Peyer's patch (tissue), 4 donors: ENCODE data around the gene TPSG1. TPM values are rescaled to one million over a fixed set of nuclear protein-coding genes. Genes with fewer than 3 reads are reported as not detected.

Experiments
- DNase-seq, 3 donors: peaks; one replicate each; pipeline ENCODE4 v3.0.0-alpha.2; 2017 to 2019
- H3K27ac ChIP-seq, 4 donors: fragments of 200-600 bp; sonication (generic); one replicate each; pipeline ENCODE4 v1.5.1; 2016 to 2019
- H3K27me3 ChIP-seq, 2 donors: fragments of 200-600 bp; sonication (generic); one replicate each; pipeline ENCODE4 v1.5.1; 2019
- H3K36me3 ChIP-seq, 3 donors: fragments of 200-600 bp; sonication (generic); one replicate each; pipeline ENCODE4 v1.5.1; 2016 to 2019
- H3K4me1 ChIP-seq, 4 donors: fragments of 200-600 bp; sonication (generic); one replicate each; pipeline ENCODE4 v1.5.1; 2016 to 2019
- H3K4me3 ChIP-seq, 4 donors: fragments of 200-600 bp; sonication (generic); 1 replicate in 3 of 4; 2 replicates in 1 of 4; pipeline ENCODE4 v1.5.1; 2016 to 2019; ENCODE audit warnings: mild to moderate bottlenecking in 1 of 4
- H3K9me3 ChIP-seq, 4 donors: fragments of 200-600 bp; sonication (generic); one replicate each; pipeline ENCODE4 v1.5.1; 2016 to 2019; ENCODE audit warnings: mild to moderate bottlenecking in 1 of 4
- CTCF ChIP-seq, 6 experiments: fragments of 450-650 bp in 4 of 6; fragments of 200-600 bp in 2 of 6; sonication (generic) in 1 of 6; IDR thresholded peaks; one replicate each; pipeline ENCODE4 v1.5.1; 2017 to 2019; ENCODE audit warnings: antibody characterized with exemption in 6 of 6, mild to moderate bottlenecking in 3 of 6, moderate library complexity in 1 of 6
- POLR2A ChIP-seq, 2 donors: fragments of 450-650 bp; IDR thresholded peaks; one replicate each; pipeline ENCODE4 v1.5.1; 2017; ENCODE audit warnings: antibody characterized with exemption in 2 of 2, mild to moderate bottlenecking in 2 of 2, moderate library complexity in 2 of 2
- total RNA-seq, 4 donors: library from RNA; depleted of rRNA; stranded (reverse); fragments of >200 nt; gene quantifications; one replicate each; pipeline ENCODE4 v1.1.0, GENCODE V29; 2016

TPSG1 gene
- total RNA-seq, 4 donors from 2014 or later, result 16.4 to 44.6 (median 29.5) TPM

DNA sequence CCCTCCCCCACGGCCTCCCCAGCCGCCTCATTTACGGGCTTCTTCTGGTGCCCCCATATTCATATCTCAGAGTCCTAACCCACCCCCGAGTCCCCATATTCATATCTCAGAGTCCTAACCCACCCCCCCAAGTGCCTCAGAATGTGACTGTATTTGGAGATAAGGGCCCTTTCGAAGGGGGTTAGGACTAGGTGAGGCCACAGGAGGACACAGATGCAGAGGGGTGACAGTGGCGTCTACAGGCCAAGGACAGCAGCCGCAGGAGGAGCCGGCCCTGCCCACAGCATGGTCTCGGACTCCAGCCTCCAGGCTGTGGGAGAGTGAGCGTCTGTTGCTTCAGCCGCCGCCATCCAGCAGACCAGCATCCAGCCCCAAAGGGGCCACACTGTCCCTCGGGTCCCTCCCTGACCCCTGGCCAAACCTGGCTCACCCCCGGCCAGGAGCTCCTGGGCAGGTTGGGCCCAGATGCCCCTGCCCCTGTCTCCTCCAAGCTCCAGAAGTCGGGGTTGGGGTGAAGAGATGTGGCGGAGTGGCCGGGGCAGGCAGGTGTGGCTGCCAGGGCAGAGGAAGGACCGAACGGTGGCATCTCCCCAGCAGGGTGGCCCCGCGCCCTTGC is 46.7 kb downstream of the TPSG1 start:
- TF ChIP-seq CTCF (IDR thresholded peaks at IDR 0.05), result no peak
- Histone ChIP-seq H3K27me3 (no peaks in the 10 kb centered on the region), H3K9me3 (no peaks in the 10 kb centered on the region), H3K4me1 (peaks cover 0 to 39% (median 0%) of the 10 kb centered on the region in 4 donors), H3K27ac (peak overlapping the region in 1 of 4 donors; percentile 19), H3K4me3 (no peak overlapping the region), H3K36me3 (no peaks in the 10 kb centered on the region)
- DNase-seq, result no peak

- H3K4me1 ChIP-seq, result peaks cover 0 to 32% (median 0%) of the 10 kb centered on the region in 4 donors
- no peaks in the 10 kb centered on the region for H3K36me3 ChIP-seq
- no peak for DNase-seq
- H3K27me3 ChIP-seq, result no peaks in the 10 kb centered on the region
- no peak overlapping the region for H3K4me3 ChIP-seq
- H3K27ac ChIP-seq, result no peak overlapping the region
- TF ChIP-seq POLR2A (IDR thresholded peaks at IDR 0.05) (no peak), CTCF (IDR thresholded peaks at IDR 0.05) (no peak)
- H3K9me3 ChIP-seq, result no peaks in the 10 kb centered on the region
Observed at GRCh38 chr16:1177750-1178149, 47.3 kb downstream of the TPSG1 start.

DNA sequence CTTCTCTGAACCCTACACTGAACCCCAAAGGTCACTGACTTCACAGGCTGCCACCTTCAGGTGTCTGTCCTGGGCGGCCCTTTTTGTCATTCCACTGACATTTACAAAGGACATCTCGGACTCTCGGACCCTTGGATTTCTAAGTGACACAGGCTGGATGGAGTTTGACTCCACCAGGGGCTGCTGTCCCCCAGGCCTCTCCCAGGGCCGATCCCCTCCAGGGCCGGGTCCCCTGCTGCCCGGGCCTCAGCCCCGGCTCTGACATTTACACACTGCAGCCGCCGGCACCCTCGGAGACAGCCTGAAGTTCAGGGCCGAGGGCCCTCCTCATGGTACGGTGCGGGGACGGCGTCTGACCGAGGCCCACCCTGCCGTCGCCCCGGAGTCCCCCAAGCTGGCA is 48.0 kb downstream of the TPSG1 start:
- peaks cover 0 to 25% (median 0%) of the 10 kb centered on the region in 4 donors for H3K4me1 ChIP-seq
- no peaks in the 10 kb centered on the region for H3K27me3 ChIP-seq
- no peak for DNase-seq
- no peaks in the 10 kb centered on the region for H3K9me3 ChIP-seq
- no peak overlapping the region for H3K27ac ChIP-seq
- no peaks in the 10 kb centered on the region for H3K36me3 ChIP-seq
- TF ChIP-seq CTCF (IDR thresholded peaks at IDR 0.05), result no peak
- no peak for TF ChIP-seq POLR2A (IDR thresholded peaks at IDR 0.05)
- no peak overlapping the region for H3K4me3 ChIP-seq

- peaks cover 0 to 21% (median 0%) of the 10 kb centered on the region in 4 donors for H3K4me1 ChIP-seq
- H3K4me3 ChIP-seq, result no peak overlapping the region
- H3K27ac ChIP-seq, result no peak overlapping the region
- no peak for DNase-seq
- no peaks in the 10 kb centered on the region for H3K9me3 ChIP-seq
- TF ChIP-seq CTCF (IDR thresholded peaks at IDR 0.05) (no peak), POLR2A (IDR thresholded peaks at IDR 0.05) (no peak)
- H3K27me3 ChIP-seq, result no peaks in the 10 kb centered on the region
- H3K36me3 ChIP-seq, result no peaks in the 10 kb centered on the region
Observed at GRCh38 chr16:1176280-1176897, 48.7 kb downstream of the TPSG1 start.

GRCh38 chr16:1175566-1176279 is 49.3 kb downstream of the TPSG1 start:
- Histone ChIP-seq H3K4me3 (no peak overlapping the region), H3K4me1 (peaks cover 0 to 18% (median 0%) of the 10 kb centered on the region in 4 donors), H3K27me3 (no peaks in the 10 kb centered on the region), H3K9me3 (no peaks in the 10 kb centered on the region), H3K36me3 (no peaks in the 10 kb centered on the region), H3K27ac (no peak overlapping the region)
- no peak for DNase-seq
- TF ChIP-seq CTCF (IDR thresholded peaks at IDR 0.05) (no peak), POLR2A (IDR thresholded peaks at IDR 0.05) (no peak)
